ENCODE data around the gene RBMY1D. TPM values are rescaled to one million over a fixed set of nuclear protein-coding genes. Genes with fewer than 3 reads are reported as not detected.

Gene RBMY1D
- total and polyA plus RNA-seq, 2 experiments from 2014 or later = not detected

- H3F3A ChIP-seq (replicated peaks; ENCODE audit: low read depth) = no peaks in the 10 kb centered on the region
- no peaks in the 10 kb centered on the region for H3K79me2 ChIP-seq (replicated peaks; ENCODE audit: insufficient read depth)
- H3K36me3 ChIP-seq (ENCODE audit: insufficient read depth) = no peaks in the 10 kb centered on the region
- ATAC-seq = no peak
- H3K4me1 Mint-ChIP-seq = no peaks in the 10 kb centered on the region
- no peak overlapping the region for H3K4me2 ChIP-seq
- peaks cover 90% of the 10 kb centered on the region for H3K9me3 Mint-ChIP-seq
- H3K27ac ChIP-seq (ENCODE audit: low read depth) = no peak overlapping the region
- H3K9me2 ChIP-seq (ENCODE audit: insufficient read depth) = no peaks in the 10 kb centered on the region
- no peak overlapping the region for H3K4me3 ChIP-seq
- no peak overlapping the region for H2AFZ ChIP-seq
- no peaks in the 10 kb centered on the region for H3K4me1 ChIP-seq (ENCODE audit: insufficient read depth)
- H4K20me1 ChIP-seq (replicated peaks; ENCODE audit: insufficient read depth) = no peaks in the 10 kb centered on the region
- no peak overlapping the region for H3K4me3 Mint-ChIP-seq
- no peak overlapping the region for H3K27ac Mint-ChIP-seq
- H3K36me3 Mint-ChIP-seq (ENCODE audit: low read depth) = peaks cover 7% of the 10 kb centered on the region; the same call in 2 of the 3 replicates
- no peak for TF ChIP-seq POLR2AphosphoS5 (IDR thresholded peaks at IDR 0.05; ENCODE audit: low read depth)
- no peak for TF ChIP-seq EZH2 (IDR thresholded peaks at IDR 0.05; ENCODE audit: low read depth, unreplicated experiment)
- no peak for TF ChIP-seq STAT1 (IDR thresholded peaks at IDR 0.05; ENCODE audit: unreplicated experiment)
- no peak for TF ChIP-seq CTCF (conservative IDR thresholded peaks at IDR 0.05; ENCODE audit: low read depth in 2 of 2)
- no peak for TF ChIP-seq ZNF114 (CRISPR knock-in tag; IDR thresholded peaks at IDR 0.05)
- TF ChIP-seq ZNF462 (CRISPR knock-in tag; IDR thresholded peaks at IDR 0.05) = no peak
- no peak for TF ChIP-seq ETS1 (IDR thresholded peaks at IDR 0.05)
- no peak for TF ChIP-seq NANOG (IDR thresholded peaks at IDR 0.05; ENCODE audit: borderline replicate concordance)
- no peak for TF ChIP-seq JUNB (IDR thresholded peaks at IDR 0.05; ENCODE audit: unreplicated experiment)
- no peak for TF ChIP-seq REST (IDR thresholded peaks at IDR 0.05; ENCODE audit: unreplicated experiment)
- H3K27me3 ChIP-seq (ENCODE audit: insufficient read depth) = no peaks in the 10 kb centered on the region
- no peak for DNase-seq (ENCODE audit: low spot score)
- no peaks in the 10 kb centered on the region for H3K27me3 Mint-ChIP-seq (ENCODE audit: insufficient read depth, low read depth, poor library complexity)
Measured at GRCh38 chrY:21835052-21835451, 59.3 kb downstream of the RBMY1D start.
